ENCODE results near the gene NF1.

NF1 gene

DNA sequence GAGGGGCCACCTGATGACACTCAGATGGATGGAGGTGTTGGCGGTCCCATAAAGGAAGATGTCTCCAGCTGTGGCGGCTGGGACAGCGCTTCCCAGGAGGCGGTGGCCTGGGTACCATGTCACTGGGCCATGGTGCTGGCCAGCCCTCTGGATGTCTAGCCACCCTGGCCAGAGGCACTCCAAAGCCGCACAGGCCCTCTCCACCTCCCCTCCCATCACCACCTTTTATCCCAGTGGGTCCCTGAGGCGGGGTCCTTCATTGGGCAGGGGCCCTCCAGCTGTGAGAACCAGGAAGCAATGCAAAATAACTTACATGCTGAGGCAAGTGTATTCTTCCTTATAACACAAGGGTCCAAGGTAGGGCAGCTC is 319.8 kb downstream of the NF1 start:
- DNase-seq: no peak

GRCh38 chr17:31415004-31415454 is 320.3 kb downstream of the NF1 start:
- peak; percentile 84 to 85 (median 85) for DNase-seq

DNA sequence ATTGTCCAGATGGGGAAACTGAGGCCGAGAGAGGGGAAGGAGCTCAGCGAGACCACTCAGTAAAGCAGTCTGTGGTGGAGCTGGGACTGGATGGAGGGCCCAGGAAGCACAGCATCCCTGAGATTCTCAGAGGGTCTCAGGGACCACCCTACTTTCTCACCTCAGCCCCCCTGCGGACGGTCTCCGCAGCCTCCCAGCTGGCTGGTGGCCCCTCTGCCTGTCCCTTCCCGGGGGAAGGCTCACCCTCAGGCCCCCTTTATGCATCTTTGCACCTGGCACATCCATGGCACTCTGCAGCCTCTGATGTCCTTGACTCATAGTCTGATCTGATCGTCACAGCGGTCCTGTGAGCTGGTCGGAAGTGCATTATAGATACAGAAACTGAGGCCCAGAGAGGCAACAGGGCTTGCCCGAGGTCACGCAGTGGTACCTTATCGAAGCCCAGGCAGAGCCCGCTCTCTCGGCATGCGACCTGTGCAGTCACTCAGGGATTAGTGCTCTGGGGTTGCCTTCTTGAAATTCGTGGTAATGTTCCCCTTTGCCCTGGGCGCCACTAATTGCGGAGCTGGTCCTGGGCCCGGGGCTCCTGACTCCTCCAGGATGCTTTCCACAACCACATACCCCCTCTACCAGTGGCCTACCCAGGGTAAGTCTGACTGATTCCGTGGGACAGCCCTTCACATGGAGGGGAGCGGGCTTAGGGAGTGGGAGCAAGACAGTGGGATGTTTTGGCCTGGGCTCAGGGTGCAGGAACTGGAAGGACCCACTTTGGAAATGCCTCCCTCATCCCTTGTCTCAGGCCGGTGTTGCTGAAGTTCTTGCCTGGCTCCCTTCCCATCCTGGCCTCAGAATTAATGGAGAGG is 321.1 kb downstream of the NF1 start:
- DNase-seq: no peak

- no peak for DNase-seq
Measured at GRCh38 chr17:31416503-31416923, 321.7 kb downstream of the NF1 start.

- DNase-seq: no peak
Measured at GRCh38 chr17:31417051-31417792, 322.4 kb downstream of the NF1 start.

GRCh38 chr17:31418773-31419350 is 324.1 kb downstream of the NF1 start:
- DNase-seq: peak; percentile 60 to 74 (median 69)

DNA sequence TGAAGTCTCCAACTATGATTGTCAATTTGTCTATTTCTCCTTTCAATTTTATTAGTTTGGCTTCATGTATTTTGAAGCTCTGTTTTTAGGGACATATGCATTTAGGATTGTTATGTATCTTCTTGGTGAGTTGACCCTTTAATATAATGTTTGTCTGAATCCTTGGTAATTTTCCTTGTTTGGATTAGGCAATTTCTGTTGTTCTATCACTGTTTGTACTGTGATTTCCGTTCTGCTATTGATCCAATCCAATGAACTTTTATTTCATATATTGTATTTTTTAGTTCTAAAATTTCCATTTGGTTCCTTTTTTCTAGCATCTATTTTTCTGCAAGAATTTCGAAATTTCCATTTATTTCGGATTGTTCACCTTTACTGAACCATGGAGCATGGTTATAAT is 327.7 kb downstream of the NF1 start:
- no peak for DNase-seq

GRCh38 chr17:31424944-31425281 is 330.1 kb downstream of the NF1 start:
- DNase-seq: no peak

DNA sequence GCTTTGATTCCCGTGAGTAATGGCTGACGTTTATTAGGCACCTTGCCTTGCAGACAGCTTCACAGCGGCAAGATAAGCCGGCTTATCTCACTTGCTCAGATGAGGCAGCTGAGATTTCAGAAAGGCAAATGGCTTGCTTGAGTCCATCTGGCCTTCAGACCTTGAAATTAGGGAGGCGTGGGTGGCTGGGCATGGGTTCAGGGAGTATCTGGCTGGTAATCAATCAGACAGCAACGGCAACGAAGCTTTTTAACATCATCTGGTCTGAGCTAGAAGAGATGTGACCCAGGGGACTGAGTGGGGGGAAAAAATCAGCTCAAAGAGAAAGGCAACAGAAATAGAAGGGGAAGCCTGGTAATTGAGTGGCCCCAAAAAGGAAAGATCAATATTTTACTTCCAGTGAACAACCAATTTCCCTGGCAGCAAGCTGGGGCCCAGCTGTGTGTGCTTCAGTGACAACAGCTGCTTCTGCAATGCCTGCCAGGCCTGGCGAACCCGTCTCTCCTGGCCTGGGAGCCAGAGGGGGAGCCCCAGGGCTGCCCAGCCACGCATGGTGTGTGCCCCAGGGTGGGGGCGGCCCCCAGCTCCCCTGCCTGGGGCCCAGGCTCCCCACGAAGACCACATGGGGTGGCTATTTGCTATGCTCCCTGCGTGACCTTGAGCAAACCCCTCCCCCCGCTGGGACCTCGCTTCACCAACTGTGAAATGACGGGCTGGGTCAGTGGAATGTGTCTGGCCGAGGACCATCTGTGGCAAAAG is 330.7 kb downstream of the NF1 start:
- no peak for DNase-seq

Measured in suppressor macrophage treated with lipopolysaccharide for 1 hour (primary cell).